IPS-18c (cell line): ENCODE data around the gene NRXN3.
A peak's percentile ranks its signal among the peaks of the same experiment; 100 is the strongest.

Source experiments
- H3K4me3 ChIP-seq: 2 replicates; pipeline ENCODE4 v1.7.0; 2013; ENCODE audit warnings: low read depth, mild to moderate bottlenecking, low read length, moderate library complexity; ENCODE audit not compliant: insufficient read depth
- H3K9me3 ChIP-seq: one replicate; pipeline ENCODE4 v1.6.1; 2013; ENCODE audit warnings: mild to moderate bottlenecking, low read length, moderate library complexity; ENCODE audit not compliant: control insufficient read depth, insufficient read depth

The NRXN3 gene

DNA sequence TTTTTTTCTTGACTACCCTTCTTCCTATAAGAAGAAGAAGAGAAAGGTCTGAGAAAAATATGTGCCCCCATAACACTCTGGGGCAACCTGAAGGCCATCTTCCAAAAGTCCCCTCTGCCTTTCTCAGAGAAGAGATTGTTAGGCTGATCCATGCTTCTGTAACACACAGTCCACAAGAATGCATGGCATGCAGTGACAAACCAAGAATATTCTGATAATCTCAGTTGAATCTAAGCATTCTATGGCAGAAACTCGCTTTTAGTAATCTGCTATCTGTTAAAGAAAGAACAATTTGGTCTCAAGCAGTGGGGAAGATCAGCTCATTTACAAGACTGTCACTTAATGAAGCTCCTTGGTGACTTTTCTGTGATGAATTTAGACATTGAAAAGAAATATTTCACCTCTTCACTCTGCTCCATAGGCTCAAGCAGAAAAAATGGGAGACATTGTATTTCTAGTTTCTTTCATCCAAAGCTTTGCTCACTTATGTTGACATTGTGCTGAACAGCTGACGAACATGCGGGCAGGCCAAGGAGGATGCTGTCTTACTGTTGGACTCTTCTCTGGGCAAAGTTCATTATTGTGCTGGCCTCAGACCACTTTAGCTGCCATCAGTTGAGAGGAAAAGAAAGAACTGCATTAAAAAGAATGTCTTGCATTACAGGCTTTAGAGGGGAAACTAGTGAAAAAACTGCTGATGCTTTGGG lies 1084.0 kb downstream of the NRXN3 start:
- H3K4me3 ChIP-seq, result no peak overlapping the region
- H3K9me3 ChIP-seq, result no peaks in the 10 kb centered on the region

DNA sequence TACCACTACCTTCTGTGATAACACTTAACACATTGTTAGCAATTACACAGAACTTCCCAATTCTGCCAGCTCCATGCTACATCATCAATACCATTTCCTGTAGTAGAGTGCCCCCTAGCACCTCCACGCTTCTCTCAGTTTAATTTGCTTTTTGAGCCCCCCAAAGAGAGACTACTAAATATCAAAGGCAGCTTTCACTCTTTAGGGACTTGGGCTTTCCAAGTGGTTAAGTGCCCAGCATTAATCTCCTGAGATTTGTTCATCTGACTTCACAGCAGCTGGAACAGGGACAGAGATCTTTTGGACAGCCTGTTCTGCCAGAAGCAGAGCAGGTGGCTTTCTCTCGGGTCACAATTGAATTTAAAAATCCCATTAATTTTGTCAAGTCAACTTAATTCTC lies 1086.2 kb downstream of the NRXN3 start:
- no peaks in the 10 kb centered on the region for H3K9me3 ChIP-seq
- no peak overlapping the region for H3K4me3 ChIP-seq

DNA sequence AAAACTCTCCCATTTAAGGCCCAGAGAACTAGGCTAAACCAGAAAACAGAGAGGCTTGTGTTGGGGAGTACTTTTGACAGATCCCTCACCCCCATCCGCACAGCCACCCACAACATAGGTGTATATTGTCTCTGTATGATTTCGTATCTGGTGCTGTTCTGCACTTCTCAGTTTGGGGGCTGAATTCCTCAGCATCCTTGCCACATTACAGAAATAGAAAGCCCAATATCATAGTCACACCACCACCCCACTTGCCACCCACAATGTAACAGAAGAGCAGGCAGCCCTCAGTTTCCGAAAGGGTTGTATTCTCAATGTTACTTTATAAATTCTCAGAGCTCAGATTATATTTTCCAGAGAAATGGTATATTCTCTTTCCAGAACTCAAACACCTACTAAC lies 1090.2 kb downstream of the NRXN3 start:
- H3K4me3 ChIP-seq, result no peak overlapping the region
- H3K9me3 ChIP-seq, result no peaks in the 10 kb centered on the region

DNA sequence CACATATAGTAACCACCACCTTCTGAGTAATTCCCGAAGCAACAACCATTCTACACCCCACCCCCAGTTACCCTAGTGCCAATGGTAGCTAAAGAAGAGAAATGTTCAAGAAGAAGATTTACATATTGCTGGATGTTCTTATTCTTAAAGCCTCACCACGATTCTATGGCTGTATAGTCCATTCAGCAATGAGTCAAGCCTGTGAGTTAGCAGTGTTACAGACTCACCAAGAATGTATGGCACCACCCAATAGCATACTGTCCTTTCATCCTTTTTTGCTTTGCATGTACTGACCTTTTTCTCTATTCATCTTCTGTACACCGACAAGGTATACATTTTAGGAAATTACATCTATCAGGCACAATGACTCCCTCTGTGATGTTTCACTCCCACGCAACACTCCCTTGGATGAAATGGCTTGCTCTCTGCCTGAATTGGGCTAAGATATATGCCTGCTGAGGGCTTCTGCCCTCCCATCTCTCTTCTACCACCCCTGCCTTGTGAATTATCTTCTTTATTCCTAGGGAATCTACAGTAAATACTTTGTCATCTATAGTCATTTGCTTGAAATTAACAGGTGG lies 1095.3 kb downstream of the NRXN3 start:
- H3K4me3 ChIP-seq, result no peak overlapping the region
- H3K9me3 ChIP-seq, result no peaks in the 10 kb centered on the region

DNA sequence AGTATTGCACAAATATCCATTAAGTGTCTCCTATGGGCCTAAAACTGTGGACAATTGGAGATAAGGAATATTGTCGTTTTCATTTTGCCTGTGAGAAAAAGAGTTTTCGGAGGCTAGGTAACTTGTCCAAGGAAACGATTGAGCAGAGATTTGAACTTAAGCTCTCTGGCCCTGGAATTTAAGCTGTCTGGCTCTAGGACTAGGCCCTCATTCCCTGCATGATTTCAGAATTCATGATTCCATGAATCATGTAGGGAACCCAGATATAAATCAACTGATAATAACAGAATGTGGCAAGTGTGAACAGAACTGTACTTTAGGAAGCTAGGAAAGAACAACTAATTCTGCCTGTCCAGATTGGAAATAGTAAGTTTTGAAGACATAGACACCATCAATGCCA lies 1100.2 kb downstream of the NRXN3 start:
- Histone ChIP-seq H3K4me3 (no peak overlapping the region), H3K9me3 (no peaks in the 10 kb centered on the region)

DNA sequence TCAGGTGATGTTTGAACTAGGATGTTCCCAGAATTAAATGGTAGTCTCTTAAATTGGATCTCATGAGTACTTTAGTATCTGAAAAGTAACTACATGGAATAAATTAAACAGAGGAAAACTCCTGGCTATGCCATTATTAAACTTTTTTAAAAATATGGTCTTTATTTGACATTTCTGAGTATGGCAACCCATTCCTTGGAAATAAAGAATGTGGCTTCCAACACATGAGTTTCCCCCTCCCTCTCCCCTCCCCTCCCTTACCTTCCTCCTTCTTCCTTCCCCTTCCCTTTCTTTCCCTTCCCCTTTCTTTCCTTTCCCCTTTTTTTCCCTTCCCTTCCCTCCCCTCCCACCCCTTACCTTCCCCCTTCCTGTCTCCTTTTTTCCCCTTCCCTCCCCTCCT lies 1100.9 kb downstream of the NRXN3 start:
- Histone ChIP-seq H3K4me3 (no peak overlapping the region), H3K9me3 (no peaks in the 10 kb centered on the region)

DNA sequence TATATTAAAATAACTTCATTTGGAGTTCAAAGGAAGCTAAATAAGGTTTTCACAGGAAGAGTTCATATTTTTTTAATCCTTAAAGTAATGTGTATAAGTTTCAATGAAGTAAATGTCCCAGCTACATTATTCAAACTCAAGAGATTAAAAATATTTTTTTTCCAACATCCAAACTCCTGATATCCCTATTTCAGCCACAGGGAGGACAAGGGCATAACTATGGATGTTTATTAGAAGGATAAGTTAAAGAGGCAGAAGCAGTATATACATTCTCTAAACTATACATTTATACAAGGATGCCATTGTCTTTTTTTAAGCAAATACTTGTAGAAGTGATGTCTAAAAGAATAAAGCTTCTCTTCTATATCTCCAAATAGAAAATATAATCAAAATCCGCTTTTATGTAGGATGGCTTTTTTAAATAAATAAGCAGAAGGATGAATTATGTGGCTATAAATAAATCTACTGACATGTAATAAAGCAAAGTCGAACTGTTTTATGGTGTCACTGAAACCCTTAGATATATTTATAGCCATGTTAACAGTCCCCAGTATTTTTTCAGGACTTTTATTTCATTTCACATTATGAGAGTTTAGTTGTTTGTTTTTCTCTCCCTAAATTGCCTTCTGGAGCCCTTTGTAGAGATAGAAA lies 1104.6 kb downstream of the NRXN3 start:
- no peak overlapping the region for H3K4me3 ChIP-seq
- no peaks in the 10 kb centered on the region for H3K9me3 ChIP-seq

DNA sequence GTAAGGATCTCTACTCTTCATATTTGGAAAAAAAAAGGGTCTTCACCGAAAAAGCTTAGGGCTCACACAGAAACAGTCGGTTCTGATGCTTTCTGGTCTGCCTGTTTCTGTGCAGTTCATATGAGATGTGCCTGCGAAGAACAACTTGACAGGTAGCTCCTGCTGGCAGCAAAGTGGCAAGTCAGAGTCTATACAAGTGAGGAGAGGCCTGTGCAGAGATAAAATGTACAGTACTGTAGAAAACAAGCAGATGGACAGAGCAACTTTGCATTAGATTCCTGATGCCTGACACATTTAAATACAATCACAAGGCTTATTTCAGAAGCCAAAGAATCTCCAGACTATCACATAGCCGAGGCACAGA lies 1105.1 kb downstream of the NRXN3 start:
- Histone ChIP-seq H3K9me3 (no peaks in the 10 kb centered on the region), H3K4me3 (no peak overlapping the region)

DNA sequence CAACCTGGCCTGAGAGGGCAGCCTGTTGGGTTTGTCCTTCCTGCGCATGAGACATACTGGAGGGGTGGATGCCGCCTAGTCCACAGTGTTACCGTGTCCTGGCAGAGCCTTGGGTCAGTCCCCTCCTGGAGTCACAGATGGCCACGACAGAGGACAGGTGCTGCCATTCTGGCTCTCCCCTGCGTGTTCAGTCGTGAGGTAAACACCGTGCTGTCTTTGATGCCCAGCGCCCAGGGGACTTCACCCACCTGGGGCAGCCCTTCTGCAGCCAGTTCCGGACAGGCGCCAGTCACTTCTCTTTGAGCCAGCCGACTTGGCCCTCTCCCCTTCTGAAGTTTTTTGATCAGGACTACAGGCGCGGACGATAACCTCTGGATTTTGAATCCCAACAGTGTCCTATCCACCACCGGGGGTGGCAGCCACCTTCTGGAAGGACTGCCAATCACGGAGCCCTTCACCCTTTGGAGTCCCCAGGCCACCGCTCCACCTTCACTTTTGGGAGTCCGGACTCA lies 1108.2 kb downstream of the NRXN3 start:
- Histone ChIP-seq H3K9me3 (no peaks in the 10 kb centered on the region), H3K4me3 (peak overlapping the region; percentile 71)

DNA sequence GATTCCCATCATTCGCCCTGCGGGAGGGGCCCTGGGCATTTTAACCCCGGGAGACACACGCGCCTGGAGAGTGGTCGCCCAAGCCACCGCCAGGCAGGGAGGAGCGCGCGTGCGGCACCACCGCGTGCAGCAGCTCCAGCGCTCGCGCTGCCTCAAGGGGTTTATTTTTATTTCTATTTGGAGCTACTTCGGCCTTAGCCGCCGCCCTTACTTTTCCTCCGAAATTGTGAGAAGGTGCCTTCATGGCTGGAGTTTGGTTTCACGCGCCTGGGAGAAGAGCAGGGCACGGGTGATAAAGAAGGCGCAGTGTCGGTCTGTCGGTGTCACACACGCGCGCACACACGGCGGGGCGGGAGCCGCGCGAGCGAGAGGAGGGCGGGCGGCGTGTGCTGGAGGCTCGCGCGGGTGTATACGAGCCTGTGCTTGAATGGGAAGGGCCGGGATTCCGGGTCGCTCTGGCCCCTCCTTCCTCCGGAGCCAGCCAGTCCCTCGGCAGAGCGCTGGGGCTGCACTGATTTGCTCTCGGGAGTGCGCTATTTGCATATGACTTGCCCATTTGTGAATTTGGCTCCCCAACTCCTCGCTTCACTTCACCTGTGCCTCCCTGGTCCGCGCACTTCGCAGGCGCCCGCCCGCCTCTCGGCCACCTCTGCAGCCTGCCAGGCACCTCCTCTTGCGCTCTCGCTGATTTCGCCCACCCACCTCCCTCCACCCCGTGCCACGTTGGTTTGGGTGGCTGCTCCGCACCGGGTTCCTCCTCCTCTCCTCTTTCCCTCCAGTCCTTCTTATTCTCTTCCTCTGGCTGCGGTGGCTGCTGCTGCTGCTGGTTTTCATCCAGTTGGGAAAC lies 1108.8 kb downstream of the NRXN3 start:
- Histone ChIP-seq H3K4me3 (peak overlapping the region; percentile 71), H3K9me3 (no peaks in the 10 kb centered on the region)

DNA sequence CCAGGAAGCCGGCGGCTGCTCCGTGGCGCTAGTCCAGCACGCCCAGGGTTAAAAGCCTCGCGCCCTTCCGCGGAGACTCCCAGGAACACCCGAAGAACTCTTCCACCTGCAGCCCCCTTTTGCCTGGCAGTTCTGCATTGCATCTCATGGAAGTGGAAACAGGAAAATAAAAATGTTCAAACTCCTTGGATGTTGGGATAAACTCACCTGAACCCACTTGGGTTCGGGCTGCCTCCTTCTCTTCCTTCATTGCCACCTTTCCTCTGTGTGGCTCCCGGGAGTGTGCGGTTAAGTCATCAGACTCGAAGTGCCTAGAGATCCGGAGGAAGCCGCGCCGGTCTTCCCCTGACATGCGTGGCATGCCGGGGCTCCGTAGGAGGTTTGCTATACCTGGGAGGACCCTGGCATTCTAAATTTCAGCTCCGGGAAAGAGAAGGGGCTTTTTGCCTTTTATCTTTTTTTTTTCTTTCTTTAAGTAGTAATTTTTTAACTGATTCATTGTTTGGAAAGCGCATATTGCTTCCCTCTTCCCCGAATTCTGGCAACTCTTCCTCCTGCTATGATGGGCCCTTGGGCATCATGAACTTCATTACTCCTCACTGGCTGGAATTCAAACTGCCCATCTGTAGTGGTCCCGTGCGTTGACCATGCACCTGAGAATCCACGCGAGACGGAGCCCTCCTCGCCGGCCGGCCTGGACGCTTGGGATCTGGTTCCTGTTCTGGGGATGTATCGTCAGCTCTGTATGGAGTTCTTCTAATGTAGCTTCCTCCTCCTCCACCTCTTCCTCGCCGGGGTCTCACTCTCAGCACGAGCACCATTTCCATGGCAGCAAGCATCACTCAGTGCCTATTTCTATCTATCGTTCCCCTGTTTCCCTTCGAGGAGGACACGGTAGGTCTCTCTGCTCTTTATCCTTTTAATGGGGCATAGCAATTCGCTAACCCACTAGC lies 1109.7 kb downstream of the NRXN3 start:
- H3K9me3 ChIP-seq, result no peaks in the 10 kb centered on the region
- peak overlapping the region; percentile 58 for H3K4me3 ChIP-seq

DNA sequence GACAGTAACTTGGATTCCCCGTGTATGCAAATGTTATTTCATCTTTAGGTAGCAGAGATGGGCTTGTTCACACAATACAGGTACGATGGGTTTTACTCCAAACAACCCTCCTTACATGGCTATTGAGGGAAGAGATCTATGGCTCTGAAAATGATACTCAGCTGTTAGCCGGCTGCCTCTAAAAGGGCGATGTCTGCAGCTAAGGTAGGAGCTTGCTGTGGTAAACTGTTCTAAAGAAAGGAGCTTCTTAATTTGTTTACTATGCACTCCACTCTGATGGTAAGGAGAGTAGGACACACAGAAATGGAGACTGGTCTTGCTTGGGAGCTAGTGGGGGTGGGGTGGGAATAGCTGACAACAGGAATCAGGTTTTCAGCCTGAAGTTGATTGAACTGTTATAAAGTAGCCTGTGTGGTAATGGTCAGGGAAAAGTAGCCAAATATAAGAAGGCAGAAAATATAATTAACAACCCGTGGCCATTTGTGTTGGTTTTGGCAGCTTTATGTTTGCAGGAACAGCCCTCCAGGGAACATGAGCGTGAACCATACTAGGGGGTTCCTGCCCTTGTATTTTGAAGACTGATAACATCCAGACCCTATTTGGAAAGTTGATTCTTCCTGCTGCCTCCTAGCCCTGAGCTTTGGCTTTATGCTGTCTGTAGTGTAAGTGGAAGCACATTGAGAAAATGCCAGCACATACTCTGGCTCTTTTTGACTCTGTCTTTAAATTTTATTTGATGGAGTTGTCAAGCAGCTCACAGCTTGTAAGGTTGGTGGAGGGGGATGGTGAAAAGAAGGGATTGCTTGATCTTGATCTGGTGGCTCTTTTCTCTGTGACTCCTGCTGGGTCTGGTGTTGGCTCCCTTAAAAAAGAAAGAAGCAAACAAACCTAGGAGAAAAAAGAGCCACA lies 1111.3 kb downstream of the NRXN3 start:
- Histone ChIP-seq H3K9me3 (no peaks in the 10 kb centered on the region), H3K4me3 (peak overlapping the region; percentile 21; the same call in 1 of the 2 replicates)

DNA sequence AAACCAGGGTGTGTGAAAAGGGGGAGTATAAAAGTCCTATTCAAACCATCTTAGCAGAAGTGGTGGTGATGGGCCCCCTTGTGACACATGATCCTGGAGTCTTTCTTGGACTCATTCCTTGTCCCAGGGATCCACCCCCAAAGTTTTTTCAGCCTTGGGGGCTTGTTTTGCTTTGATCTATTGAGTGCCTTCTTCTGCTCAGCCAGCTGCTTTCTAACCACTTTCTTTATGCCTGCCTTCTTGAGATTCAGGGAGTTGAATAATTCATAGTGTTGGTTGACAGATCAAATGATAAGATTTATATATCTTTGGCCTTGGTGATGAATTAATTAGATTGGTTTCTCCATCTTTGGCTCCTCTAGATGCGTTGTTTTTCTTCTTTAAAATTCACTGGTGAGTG lies 1114.4 kb downstream of the NRXN3 start:
- H3K9me3 ChIP-seq, result no peaks in the 10 kb centered on the region
- H3K4me3 ChIP-seq, result no peak overlapping the region

DNA sequence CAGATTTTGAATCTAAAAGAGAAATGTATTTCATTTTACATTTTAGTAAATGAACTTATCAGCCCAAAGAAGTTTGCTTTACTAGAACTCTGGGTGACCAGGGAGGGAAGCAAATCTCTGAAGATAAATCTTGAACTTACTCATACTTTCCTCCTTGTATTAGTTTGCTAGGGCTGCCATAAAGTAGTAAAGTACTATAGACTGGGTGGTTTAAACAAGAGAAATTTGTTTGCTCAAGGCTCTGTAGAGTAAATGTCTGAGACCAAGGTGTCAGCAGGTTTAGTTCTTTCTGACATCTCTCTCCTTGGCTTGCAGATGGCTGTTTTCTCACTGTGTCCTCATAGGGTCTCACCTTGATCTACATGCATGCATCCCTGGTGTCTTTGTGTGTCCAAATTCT lies 1115.1 kb downstream of the NRXN3 start:
- H3K4me3 ChIP-seq, result no peak overlapping the region

DNA sequence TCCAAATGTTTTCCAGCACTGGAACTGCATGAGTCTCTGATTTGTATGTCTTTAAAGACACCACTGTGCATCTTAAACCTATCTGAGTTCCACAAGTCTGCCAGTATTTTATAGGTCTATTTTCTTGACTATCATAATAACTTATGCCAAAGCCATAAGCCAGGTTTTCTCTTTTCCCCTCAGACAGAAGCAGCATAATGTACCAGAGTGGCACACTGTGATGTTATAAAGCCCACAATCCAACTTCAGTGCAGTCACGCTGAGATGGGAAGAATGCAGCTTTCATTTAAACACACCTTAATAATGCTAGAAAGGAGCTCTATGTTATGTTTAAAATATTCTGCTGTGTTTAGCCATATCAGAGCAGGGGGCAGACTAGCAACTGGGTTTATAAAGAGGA lies 1117.8 kb downstream of the NRXN3 start:
- no peak overlapping the region for H3K4me3 ChIP-seq

More for the DNA sequence above, 1115.1 kb downstream of the NRXN3 start:
- no peaks in the 10 kb centered on the region for H3K9me3 ChIP-seq

More for the DNA sequence above, 1117.8 kb downstream of the NRXN3 start:
- H3K9me3 ChIP-seq, result no peaks in the 10 kb centered on the region
